MM.1S (cell line): ENCODE measurements around the gene KRTAP2-4.
"Not testable (repeated sequence)": the region's sequence is repeated elsewhere in the genome, so short reads cannot be mapped to it uniquely, and the experiment has no call there.

Source experiments
- DNase-seq: peaks from one replicate; pipeline ENCODE4 v3.0.0-alpha.2; 2015
- H2AFZ ChIP-seq: fragments of 300-600 bp; sonication (generic); 2 replicates; pipeline ENCODE4 v1.6.0; 2016; ENCODE audit warnings: antibody characterized with exemption, low read length
- H3F3A ChIP-seq: fragments of 300-600 bp; sonication (generic); 2 replicates; pipeline ENCODE4 v1.6.1; 2016; ENCODE audit warnings: mild to moderate bottlenecking, antibody characterized with exemption, low read length, moderate library complexity, mixed read lengths; ENCODE audit not compliant: insufficient read depth
- H3K27ac ChIP-seq: fragments of 300-600 bp; sonication (generic); 2 replicates; pipeline ENCODE4 v1.5.1; 2016; ENCODE audit warnings: mild to moderate bottlenecking, low read length
- H3K27me3 ChIP-seq: fragments of 300-600 bp; sonication (generic); replicated peaks from 2 replicates; pipeline ENCODE4 v1.6.0; 2016; ENCODE audit warnings: low read length; ENCODE audit not compliant: insufficient read depth
- H3K36me3 ChIP-seq: fragments of 300-600 bp; sonication (generic); replicated peaks from 2 replicates; pipeline ENCODE4 v1.6.1; 2016; ENCODE audit warnings: mild to moderate bottlenecking, low read length, mixed read lengths; ENCODE audit not compliant: insufficient read depth
- H3K4me1 ChIP-seq: fragments of 300-600 bp; sonication (generic); 2 replicates; pipeline ENCODE4 v1.6.1; 2016; ENCODE audit warnings: low read length, mixed read lengths
- H3K4me2 ChIP-seq: fragments of 300-600 bp; sonication (generic); 2 replicates; pipeline ENCODE4 v1.6.0; 2016; ENCODE audit warnings: low read depth, low read length
- H3K4me3 ChIP-seq: fragments of 300-600 bp; sonication (generic); 2 replicates; pipeline ENCODE4 v1.5.1; 2016; ENCODE audit warnings: low read length, mixed read lengths
- H3K79me2 ChIP-seq: fragments of 300-600 bp; sonication (generic); 2 replicates; pipeline ENCODE4 v1.6.1; 2016; ENCODE audit warnings: mixed run types, low read length, mixed read lengths
- H3K9ac ChIP-seq: fragments of 300-600 bp; sonication (generic); 2 replicates; pipeline ENCODE4 v1.6.1; 2016; ENCODE audit warnings: low read length, mixed read lengths
- H3K9me2 ChIP-seq: fragments of 300-600 bp; sonication (generic); replicated peaks from 2 replicates; pipeline ENCODE4 v1.6.1; 2016; ENCODE audit warnings: mild to moderate bottlenecking, low read length, mixed read lengths; ENCODE audit not compliant: insufficient read depth
- H3K9me3 ChIP-seq: fragments of 300-600 bp; sonication (generic); replicated peaks from 2 replicates; pipeline ENCODE4 v1.6.1; 2016; ENCODE audit warnings: mild to moderate bottlenecking, low read length, mixed read lengths; ENCODE audit not compliant: insufficient read depth
- H4K20me1 ChIP-seq: fragments of 300-600 bp; sonication (generic); 2 replicates; pipeline ENCODE4 v1.6.1; 2016; ENCODE audit warnings: mild to moderate bottlenecking, low read length, moderate library complexity, mixed read lengths; ENCODE audit not compliant: insufficient read depth
- EZH2 ChIP-seq: fragments of 300-600 bp; sonication (generic); optimal IDR thresholded peaks from 2 replicates; pipeline ENCODE3; 2017; ENCODE audit warnings: low read depth, mild to moderate bottlenecking, antibody characterized with exemption, low read length, mixed read lengths
- EZH2phosphoT487 ChIP-seq: fragments of 300-600 bp; sonication (generic); IDR thresholded peaks from 2 replicates; pipeline ENCODE4 v1.6.1; 2018; ENCODE audit warnings: antibody characterized with exemption, low read length
- TF ChIP-seq, protein P1 (sequence below): fragments of 300-600 bp; sonication (generic); IDR thresholded peaks from 2 replicates; pipeline ENCODE4 v1.5.1; 2016; ENCODE audit warnings: antibody characterized with exemption, low read length, mixed read lengths

Gene KRTAP2-4

DNA sequence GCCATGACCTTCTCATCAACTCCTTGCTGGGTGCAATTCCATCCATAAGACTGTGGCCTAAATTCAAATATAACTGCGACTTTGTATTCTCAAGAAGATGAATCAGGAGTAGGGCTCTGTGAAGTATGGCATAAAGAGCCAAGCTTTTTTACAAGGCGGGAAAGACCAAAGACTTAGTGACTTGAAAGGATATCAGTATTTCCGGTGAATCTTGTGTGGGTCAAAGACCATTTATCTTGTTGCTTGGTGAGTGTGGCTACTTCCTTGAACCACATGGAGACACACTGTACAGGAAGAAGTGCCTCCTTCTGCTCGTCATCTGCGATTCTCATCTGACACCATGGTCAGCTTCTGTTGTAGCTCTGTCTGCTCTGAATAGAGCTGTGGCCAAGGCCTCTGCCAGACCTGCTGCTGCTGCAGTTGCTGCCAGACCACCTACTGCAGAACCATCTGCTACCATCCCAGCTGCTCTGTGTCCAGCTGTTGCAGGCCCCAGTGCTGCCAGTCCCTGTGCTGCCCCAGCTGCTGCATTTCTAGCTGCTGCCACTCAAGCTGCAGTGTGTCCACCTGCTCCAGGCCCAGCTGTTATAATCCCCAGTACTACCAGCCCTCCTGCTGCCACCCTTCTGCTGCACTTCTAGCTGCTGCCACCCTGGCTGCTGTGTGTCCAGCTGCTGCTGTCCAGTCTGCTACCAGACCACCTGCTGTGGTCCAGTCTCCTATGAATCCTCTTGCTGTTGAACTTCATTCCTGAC lies 6.1 kb upstream of the KRTAP2-4 start:
- no peaks in the 10 kb centered on the region for H3K9me2 ChIP-seq
- no peak for DNase-seq

DNA sequence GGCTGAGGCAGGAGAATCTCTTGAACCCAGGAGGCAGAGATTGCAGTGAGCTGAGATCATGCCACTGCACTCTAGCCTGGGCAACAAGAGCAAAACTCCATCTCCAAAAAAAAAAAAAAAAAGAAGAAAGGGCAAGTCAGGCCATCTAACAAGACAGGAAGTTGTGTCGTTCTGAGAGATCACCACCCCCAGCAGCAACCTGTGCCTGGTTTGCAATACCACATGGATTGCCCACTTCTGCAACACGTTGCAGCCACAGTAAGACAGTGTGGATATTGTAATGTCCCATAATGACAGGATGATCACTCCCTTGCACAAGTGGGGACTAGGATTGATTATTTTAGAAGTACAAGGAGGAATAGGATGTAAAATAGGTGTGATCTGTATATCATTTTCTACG lies 3.4 kb upstream of the KRTAP2-4 start:
- TF ChIP-seq, protein P1, sequence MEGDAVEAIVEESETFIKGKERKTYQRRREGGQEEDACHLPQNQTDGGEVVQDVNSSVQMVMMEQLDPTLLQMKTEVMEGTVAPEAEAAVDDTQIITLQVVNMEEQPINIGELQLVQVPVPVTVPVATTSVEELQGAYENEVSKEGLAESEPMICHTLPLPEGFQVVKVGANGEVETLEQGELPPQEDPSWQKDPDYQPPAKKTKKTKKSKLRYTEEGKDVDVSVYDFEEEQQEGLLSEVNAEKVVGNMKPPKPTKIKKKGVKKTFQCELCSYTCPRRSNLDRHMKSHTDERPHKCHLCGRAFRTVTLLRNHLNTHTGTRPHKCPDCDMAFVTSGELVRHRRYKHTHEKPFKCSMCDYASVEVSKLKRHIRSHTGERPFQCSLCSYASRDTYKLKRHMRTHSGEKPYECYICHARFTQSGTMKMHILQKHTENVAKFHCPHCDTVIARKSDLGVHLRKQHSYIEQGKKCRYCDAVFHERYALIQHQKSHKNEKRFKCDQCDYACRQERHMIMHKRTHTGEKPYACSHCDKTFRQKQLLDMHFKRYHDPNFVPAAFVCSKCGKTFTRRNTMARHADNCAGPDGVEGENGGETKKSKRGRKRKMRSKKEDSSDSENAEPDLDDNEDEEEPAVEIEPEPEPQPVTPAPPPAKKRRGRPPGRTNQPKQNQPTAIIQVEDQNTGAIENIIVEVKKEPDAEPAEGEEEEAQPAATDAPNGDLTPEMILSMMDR: no peak
- TF ChIP-seq EZH2phosphoT487: no peak
- TF ChIP-seq EZH2: no peak
- Histone ChIP-seq H3K4me1 (no peaks in the 10 kb centered on the region), H3K9me3 (no peaks in the 10 kb centered on the region)

More for the DNA sequence above, 6.1 kb upstream of the KRTAP2-4 start:
- Histone ChIP-seq H2AFZ (no peak overlapping the region), H3K79me2 (no peaks in the 10 kb centered on the region), H3F3A (no peaks in the 10 kb centered on the region), H4K20me1 (no peaks in the 10 kb centered on the region), H3K27me3 (no peaks in the 10 kb centered on the region), H3K4me2 (no peak overlapping the region), H3K9me3 (no peaks in the 10 kb centered on the region), H3K27ac (no peak overlapping the region), H3K4me1 (no peaks in the 10 kb centered on the region), H3K36me3 (no peaks in the 10 kb centered on the region), H3K4me3 (no peak overlapping the region), H3K9ac (no peak overlapping the region)
- TF ChIP-seq, protein P1: no peak
- no peak for TF ChIP-seq EZH2phosphoT487
- TF ChIP-seq EZH2: no peak

DNA sequence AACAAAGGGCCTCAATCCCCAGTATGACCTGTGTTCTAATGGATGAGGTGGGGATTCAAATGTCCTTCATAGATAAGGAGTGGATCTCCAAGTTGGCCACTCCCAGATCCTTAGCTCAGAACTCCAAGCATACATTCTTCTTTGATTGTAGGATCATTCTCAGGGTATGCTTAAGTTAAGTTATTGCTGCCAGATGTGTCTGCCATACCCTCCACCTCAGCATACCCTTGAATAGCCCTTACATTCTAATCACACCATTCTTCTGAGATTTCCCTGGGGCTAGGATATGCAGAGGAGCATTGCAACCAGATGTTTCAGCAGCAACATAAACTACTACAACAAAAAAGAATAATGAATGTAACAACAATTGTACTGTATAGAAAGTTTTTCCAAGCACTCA lies 1.6 kb upstream of the KRTAP2-4 start:
- no peak for DNase-seq
- H3K9ac ChIP-seq: no peak overlapping the region
- no peak overlapping the region for H2AFZ ChIP-seq
- no peaks in the 10 kb centered on the region for H3F3A ChIP-seq
- no peaks in the 10 kb centered on the region for H3K79me2 ChIP-seq
- H3K9me2 ChIP-seq: no peaks in the 10 kb centered on the region
- H3K27ac ChIP-seq: no peak overlapping the region
- no peak overlapping the region for H3K4me2 ChIP-seq
- no peaks in the 10 kb centered on the region for H3K9me3 ChIP-seq
- no peaks in the 10 kb centered on the region for H3K27me3 ChIP-seq
- no peaks in the 10 kb centered on the region for H3K4me1 ChIP-seq
- H3K36me3 ChIP-seq: no peaks in the 10 kb centered on the region
- H4K20me1 ChIP-seq: no peaks in the 10 kb centered on the region
- TF ChIP-seq EZH2phosphoT487: no peak
- no peak for TF ChIP-seq EZH2
- TF ChIP-seq, protein P1: no peak
- H3K4me3 ChIP-seq: no peak overlapping the region

More for the DNA sequence above, 3.4 kb upstream of the KRTAP2-4 start:
- Histone ChIP-seq H3K4me3 (no peak overlapping the region), H2AFZ (no peak overlapping the region), H3K27me3 (no peaks in the 10 kb centered on the region), H3K9ac (no peak overlapping the region), H3F3A (no peaks in the 10 kb centered on the region), H3K9me2 (no peaks in the 10 kb centered on the region), H3K36me3 (no peaks in the 10 kb centered on the region), H3K79me2 (no peaks in the 10 kb centered on the region), H4K20me1 (no peaks in the 10 kb centered on the region), H3K4me2 (no peak overlapping the region), H3K27ac (no peak overlapping the region)
- DNase-seq: no peak

DNA sequence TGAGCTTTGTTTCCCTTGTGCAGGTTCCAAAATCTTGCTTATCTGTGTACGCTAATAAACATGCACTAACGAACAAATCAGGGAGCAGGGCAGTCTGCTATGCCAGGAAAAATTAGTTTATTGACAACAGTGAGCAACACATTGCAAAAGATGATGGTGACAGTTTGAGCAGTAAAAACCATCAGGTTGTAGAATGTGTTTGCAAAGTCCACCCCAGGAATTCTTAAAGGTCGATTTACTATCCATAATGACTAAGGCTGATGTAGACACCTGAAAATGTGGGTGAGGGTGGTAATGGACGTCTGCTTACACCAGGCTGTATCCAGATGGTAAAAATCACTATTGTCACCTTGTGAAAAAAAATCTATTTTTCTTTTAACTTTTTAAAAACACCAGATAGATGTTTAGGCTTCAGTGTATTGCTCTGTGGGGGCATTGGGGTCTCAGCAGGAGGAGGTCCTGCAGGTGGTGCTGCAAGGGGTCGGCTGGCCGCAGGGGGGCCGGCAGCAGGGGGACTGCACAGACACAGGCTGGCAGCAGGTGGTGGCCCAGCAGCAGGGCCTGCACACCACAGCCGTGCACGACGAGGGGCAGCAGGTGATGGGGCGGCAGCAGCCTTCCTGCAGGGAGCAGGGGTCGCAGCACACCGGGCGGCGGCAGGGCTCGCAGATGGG lies 526 bp downstream of the KRTAP2-4 start:
- H3K4me3 ChIP-seq, H3F3A ChIP-seq, H3K4me1 ChIP-seq, H3K27ac ChIP-seq, H2AFZ ChIP-seq, H3K9ac ChIP-seq, H3K27me3 ChIP-seq, H3K9me3 ChIP-seq, H3K36me3 ChIP-seq, H3K79me2 ChIP-seq, DNase-seq, H4K20me1 ChIP-seq, H3K4me2 ChIP-seq, H3K9me2 ChIP-seq: not testable (repeated sequence)
